Activated CD4-positive, alpha-beta T cell treated with anti-CD3 and anti-CD28 coated beads for 24 hours (primary cell): ENCODE measurements around the gene CDC14A.

Experiments
- DNase-seq, 2 donors: peaks; one replicate each; pipeline ENCODE4 v3.0.0-alpha.2; 2020; ENCODE audit warnings: low read depth in 2 of 2

The CDC14A gene

DNA sequence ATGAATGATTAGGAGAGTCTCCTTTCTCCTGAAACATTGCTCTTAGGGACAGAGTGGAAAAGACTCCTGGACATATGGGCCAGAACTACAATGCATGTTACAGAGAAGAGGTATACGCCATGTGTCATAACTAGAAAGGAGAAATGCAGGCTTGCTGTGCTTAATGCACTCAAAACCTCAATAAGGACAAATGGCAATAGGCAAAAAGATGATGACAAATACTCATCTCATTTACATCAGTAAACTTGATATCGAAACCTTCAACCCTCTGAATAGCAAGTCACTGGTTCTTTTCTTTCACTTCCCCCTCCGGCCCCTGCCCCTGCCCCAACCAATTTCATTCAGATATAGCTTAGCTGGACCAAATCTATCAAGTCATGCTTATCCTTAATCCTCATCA, 183.7 kb downstream of the CDC14A start:
- no peak for DNase-seq

DNA sequence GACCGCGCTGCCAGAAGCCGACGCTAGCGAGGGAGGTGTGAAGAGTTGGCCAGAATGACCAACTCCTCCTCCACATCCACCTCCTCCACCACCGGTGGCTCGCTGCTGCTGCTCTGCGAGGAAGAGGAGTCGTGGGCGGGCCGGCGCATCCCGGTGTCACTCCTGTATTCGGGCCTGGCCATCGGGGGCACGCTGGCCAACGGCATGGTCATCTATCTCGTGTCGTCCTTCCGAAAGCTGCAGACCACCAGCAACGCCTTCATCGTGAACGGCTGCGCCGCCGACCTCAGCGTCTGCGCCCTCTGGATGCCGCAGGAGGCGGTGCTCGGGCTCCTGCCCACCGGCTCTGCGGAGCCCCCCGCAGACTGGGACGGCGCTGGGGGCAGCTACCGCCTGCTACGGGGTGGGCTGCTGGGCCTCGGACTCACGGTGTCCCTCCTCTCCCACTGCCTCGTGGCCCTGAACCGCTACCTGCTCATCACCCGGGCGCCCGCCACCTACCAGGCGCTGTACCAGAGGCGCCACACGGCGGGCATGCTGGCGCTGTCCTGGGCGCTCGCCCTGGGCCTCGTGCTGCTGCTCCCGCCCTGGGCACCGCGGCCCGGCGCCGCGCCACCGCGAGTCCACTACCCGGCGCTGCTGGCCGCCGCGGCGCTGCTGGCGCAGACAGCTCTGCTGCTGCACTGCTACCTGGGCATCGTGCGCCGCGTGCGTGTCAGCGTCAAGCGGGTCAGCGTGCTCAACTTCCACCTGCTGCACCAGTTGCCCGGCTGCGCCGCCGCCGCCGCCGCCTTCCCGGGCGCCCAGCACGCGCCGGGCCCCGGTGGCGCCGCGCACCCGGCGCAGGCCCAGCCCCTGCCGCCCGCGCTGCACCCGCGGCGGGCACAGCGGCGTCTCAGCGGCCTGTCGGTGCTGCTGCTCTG, 186.9 kb downstream of the CDC14A start:
- DNase-seq, result peak in 1 of 2 donors; percentile 22

DNA sequence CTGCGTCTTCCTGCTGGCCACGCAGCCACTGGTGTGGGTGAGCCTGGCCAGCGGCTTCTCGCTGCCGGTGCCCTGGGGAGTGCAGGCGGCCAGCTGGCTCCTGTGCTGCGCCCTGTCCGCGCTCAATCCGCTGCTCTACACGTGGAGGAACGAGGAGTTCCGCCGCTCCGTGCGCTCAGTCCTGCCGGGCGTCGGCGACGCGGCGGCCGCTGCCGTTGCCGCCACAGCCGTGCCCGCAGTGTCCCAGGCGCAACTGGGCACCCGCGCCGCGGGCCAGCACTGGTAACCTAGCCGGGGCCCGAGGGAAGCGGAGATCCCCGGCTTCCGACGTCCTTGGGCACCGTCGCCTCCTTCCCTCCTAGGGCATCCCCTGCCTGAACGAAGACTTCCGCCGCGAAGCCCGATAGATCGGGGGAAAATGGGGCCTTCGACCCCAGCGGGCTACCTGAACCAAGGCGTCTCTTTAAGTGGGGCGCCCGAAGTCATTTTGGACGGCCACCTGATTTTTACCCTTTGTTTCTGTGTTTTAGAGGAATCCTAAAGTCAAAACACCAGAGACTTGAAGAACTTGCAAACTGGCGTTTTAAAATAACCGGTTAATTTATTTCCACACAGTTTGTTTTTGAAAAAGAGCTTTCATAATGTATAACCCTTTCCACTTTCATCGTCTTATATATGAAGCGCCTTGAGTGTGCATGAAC, 187.7 kb downstream of the CDC14A start:
- no peak for DNase-seq

DNA sequence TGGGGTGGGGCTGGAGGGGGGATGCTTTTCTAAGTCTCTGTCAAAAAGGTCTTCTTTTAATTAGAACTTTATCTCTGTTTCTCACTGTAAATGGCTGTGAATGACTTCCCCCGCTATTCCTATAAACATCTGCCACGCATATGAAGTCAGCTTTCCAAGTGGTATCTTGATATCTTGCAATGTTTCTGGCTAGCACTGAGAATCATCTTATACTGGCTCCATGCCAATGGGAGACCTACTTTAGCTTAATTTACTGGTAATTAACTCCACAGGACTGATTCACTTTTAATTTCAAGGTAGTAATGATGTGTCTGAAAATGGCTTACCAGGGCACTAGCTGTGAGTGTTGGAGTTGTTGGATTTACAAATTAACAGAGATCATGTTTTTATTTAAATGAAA, 190.0 kb downstream of the CDC14A start:
- DNase-seq, result no peak

DNA sequence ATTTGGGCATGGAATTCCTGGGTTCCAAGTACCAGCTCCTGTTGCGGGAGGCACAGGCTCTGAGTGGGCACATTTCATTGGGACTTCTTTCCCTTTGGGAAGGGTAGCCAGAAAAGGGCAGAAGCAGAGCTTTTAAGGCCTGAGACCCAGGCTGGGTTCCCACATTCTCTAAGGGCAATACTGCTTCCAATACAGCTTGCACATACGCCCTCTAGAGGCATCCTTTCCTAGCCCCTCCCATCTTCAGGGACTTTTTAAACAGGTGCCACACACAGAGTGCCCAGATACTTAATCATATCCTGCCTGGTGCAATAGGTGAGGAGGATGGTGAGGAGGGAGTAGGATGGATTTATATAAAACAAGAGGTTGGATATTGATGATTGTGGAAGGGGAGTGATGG, 191.3 kb downstream of the CDC14A start:
- DNase-seq, result no peak

DNA sequence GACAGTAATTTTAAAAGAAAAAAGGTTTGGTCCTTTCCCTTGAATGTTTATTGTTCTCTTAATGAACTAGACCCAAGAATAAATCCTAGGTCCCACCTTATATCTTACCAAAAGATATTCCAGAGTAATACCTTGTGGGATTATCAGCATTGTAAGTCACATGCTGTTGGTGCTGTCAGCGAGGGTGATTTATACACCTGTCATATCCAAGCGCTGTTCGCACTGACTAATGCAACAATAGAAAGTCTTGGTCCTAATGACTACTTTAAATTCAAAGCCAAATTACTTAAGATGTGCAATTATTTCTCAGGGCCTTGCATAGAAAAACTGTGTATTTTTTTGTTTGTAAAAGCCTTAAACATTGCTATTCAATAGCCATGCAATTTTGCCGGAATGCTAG, 192.5 kb downstream of the CDC14A start:
- DNase-seq, result no peak

DNA sequence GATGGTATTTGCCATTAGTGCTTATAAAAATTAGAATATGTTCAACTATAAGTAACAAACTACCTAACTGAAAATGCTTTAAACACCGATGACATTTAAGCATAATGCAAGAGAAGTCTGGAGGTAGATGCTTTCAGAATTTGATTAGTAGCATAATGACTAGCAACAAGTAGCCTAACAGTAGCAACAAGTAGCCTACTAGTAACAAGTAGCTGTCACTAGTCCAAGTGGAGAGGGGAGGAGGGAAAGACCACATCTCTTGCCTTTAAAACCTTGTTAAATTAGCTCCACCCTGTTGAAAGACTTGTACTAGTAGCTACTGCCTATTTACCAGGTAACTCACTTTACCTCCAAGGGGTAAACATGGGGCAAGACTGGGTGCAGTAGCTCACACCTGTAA, 193.5 kb downstream of the CDC14A start:
- no peak for DNase-seq

DNA sequence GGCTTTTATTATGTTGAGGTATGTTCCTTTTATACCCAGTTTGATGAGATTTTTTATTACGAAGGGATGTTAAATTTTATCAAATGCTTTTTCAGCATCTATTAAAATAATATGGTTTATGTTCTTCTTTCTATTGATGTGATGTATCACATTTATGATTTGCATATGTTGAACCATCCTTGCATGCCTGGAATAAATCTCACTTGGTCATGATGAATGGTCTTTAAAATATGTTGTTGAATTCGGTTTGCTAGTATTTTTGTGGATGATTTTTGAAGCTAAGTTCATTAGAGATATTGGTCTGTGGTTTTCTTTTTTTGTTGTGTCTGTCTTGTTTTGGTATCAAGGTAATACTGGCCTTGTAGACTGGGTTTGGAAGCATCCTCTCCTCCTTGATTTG, 199.7 kb downstream of the CDC14A start:
- no peak for DNase-seq

DNA sequence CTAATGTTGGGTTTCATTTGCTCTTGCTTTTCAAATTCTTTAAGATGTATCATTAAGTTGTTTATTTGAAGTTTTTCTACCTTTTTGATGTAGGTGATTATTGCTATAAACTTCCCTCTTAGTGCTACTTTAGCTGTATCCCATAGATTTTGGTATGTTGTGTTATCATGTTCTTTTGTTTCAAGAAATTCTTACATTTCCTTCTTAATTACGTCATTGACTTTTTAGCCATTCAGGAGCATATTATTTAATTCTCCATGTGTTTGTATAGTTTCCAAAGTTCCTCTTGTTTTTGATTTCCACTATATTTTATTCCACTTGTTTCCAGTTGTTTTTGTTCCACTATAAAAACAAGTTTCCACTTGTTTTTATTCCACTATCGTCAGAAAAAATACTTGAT, 200.6 kb downstream of the CDC14A start:
- DNase-seq, result no peak

DNA sequence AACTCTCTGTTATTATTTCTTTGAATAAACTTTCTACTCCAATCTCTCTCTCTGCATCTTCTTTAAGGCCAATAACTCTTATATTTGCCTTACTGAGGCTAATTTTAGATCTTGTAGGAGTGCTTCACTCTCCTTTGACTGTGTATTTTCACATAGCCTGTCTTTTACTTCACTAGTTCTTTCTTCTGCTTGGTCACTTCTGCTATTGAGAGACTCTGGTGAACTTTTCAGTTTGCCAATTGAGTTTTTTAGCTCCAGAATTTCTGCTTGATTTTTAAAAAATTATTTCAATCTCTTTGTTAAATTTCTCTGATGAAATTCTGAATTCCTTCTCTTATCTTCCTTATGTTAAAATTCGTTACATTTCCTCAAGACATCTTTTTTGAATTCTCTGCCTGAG, 203.9 kb downstream of the CDC14A start:
- no peak for DNase-seq

DNA sequence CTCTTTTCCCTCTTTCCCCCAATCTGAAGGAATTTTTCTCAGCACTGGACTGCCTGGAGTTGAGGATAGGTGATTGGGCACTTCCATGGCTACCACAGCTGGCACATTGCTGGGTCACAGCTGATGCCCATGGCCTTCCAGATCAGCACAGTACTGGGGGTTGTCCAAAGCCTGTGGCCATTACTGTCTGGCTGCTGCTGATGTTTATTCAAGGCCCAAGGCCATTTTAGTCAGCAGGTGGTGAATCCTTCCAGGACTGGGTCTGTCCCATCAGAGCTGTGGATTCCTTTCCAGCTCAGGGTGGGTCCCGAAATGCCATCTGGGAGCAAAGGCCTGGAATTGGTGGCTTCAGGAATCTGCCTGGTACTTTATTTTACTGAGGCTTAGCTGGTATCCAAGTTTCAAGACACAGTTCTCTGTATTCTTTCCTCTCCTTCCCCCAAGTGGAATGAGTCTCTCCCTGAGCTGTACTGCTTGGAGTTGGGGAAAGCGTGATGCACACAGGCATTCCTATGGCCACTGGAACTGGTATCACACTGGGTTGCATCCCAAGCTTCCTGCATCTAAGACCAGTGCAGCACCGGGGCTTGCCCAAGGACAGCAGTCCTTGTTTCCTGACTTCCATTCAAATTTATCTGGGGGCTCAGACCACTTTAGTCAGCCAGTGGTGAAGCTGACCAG, 204.8 kb downstream of the CDC14A start:
- no peak for DNase-seq

DNA sequence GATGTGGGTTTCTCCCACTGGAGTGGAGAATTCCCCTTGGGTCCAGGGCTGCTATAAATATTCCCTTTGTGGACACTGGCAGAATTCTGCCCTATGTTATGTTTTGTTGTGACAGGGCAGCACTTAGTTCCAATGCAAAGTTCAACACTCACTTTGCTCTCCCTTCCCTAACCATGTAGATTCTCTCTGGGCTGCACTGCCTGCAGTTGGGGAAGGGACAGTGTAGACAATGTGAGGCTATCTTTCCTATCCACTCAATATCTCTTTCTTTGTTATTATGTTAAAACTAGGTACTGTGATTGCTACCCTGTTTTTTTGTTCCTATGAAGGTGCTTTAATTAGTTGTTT, 205.3 kb downstream of the CDC14A start:
- DNase-seq, result no peak

DNA sequence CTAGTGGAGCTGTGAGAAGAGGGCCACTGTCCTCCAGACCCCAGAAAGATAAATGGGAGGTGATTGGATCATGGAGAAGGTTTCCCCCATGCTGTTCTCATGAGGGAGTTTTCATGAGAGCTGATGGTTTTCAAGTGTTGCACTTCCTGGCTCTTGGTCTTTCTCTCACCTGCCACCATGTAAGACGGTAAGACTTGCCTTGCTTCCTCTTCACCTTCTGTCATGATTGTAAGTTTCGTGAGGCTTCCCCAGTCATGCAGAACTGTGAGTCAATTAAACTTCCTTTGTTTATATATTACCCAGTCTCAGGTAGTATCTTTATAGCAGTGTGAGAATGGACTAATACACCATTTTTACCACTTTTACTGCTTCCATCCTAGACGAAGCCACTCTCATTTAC, 213.2 kb downstream of the CDC14A start:
- no peak for DNase-seq

DNA sequence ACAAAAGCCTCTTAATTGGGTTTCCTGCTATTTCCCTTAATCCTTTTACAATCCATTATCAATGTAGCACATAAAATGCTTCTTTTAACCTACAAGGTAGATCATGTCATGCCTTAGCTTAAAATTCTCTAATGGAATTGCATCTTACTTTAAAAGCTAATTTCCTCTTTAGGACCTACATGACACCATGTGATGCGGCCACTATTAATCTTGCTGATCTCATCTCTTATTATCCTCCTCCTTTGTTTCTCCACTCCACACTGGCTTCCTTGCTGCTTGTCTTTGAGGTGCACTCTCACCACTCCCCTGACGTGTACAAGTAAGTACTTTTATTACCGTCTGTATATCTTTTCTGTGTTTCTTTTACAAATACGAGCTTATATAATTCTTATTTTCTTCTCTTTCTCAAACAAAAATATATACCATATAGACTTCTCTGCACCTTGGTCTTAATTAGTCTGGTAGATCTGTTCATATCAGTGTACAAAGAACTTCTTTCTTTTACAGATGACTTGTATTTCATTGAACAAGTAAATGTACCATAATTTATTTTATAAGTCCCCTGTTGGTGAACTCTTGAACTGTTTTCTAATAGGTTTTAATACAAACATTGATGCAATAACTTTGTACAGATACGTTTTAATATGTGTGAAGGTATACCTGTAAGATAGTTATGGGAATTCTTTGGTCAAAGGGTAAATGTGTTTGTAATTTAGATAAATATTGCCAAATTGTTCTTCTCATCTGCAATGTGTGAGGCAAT, 213.8 kb downstream of the CDC14A start:
- no peak for DNase-seq

DNA sequence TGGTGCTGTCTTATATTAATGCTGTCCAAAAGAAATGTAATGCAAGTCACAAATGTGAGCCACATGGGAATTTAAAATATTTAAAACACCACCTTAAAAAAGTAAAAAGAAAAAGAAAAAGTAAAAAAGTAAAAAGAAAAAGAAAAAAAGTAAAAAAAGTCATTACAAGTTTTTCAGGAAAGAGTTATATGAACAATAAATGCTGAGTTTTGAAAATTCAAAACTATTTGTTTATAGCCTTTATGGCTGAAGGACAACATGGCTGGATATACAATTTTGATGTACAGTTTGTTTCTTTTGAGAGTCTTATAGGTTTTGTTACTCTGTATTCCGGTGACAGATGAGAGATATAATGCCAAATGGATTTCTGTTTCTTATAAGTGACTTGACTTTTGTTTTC, 214.8 kb downstream of the CDC14A start:
- no peak for DNase-seq
